Measurements from ENCODE around the gene CCBE1.

The CCBE1 gene

GRCh38 chr18:59387687-59388565, 309.3 kb downstream of the CCBE1 start:
- H3K27ac ChIP-seq: peak overlapping the region in 7 of 11 experiments; percentile 6 to 70 (median 44); a peak in 9 of 22 replicates

DNA sequence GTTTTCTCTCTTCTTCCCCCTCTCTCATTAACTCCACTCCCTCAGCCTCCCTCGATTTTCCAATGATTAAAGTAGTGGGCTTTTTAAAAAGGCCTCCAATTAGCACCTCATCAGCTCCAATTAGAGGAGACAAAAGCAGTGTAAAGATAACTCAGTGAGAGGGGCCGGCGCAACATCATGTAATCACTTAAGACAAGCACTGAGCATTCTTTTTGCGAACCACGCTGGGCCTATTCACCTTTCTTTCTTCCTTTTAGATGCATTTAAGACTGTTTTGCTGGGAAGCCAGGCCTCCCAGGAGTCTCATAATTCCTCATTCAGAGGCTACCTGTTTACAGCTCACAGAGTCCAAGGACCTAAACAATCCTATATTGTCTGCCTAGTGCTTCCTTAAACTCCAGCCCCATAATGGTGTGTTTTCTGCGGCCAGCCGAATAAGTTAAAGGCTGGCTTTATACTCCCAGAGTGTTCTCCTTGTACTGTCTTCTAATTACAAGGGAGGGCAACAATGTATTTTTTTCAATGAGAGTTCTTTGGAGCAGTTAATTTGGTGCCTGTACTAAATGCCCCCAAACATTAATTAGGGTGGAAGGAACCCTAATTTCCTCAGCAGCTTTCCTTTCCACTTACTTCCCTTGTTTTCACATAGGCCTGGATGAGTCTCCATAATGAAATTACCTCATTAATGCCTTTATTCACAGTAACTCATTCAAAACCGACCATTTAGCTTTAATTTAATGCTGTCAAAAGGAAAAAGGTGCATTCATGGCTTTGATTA, 310.1 kb downstream of the CCBE1 start:
- H3K27me3 ChIP-seq: no peaks in the 10 kb centered on the region
- H3K4me1 ChIP-seq: peaks cover 8 to 28% (median 19%) of the 10 kb centered on the region in 10 experiments; a peak in 19 of 20 replicates
- H3K9ac ChIP-seq: no peak overlapping the region

More at GRCh38 chr18:59387687-59388565, 309.3 kb downstream of the CCBE1 start:
- no peaks in the 10 kb centered on the region for H3K36me3 ChIP-seq
- peaks cover 8 to 28% (median 19%) of the 10 kb centered on the region in 10 experiments; a peak in 19 of 20 replicates for H3K4me1 ChIP-seq
- no peaks in the 10 kb centered on the region for H3K9me3 ChIP-seq (replicated peaks in 1 of 11)
- TF ChIP-seq Cebpa-rat (IDR thresholded peaks at IDR 0.05): no peak
- H4K20me1 ChIP-seq: no peaks in the 10 kb centered on the region
- H3K9ac ChIP-seq: no peak overlapping the region
- no peak overlapping the region for H3K4me3 ChIP-seq
- peak overlapping the region in 9 of 11 experiments; percentile 23 to 66 (median 43); a peak in 17 of 22 replicates for H3K4me2 ChIP-seq
- no peaks in the 10 kb centered on the region for H3K27me3 ChIP-seq

GRCh38 chr18:59385191-59385590, 312.0 kb downstream of the CCBE1 start:
- no peaks in the 10 kb centered on the region for H3K27me3 ChIP-seq
- H3K27ac ChIP-seq: no peak overlapping the region
- H3K9me3 ChIP-seq (replicated peaks in 1 of 11): no peaks in the 10 kb centered on the region
- H3K4me1 ChIP-seq: peaks cover 8 to 25% (median 19%) of the 10 kb centered on the region in 10 experiments; a peak in 19 of 20 replicates
- no peaks in the 10 kb centered on the region for H4K20me1 ChIP-seq
- no peak overlapping the region for H3K4me3 ChIP-seq
- no peak overlapping the region for H3K4me2 ChIP-seq
- H3K9ac ChIP-seq: no peak overlapping the region
- no peaks in the 10 kb centered on the region for H3K36me3 ChIP-seq
- no peak for TF ChIP-seq Cebpa-rat (IDR thresholded peaks at IDR 0.05)

More for the DNA sequence above, 310.1 kb downstream of the CCBE1 start:
- no peaks in the 10 kb centered on the region for H3K9me3 ChIP-seq (replicated peaks in 1 of 11)
- H3K4me3 ChIP-seq: no peak overlapping the region
- H3K27ac ChIP-seq: peak overlapping the region in 1 of 11 experiments; percentile 44; a peak in 1 of 22 replicates
- no peak for TF ChIP-seq Cebpa-rat (IDR thresholded peaks at IDR 0.05)
- peak overlapping the region in 3 of 11 experiments; percentile 32 to 52 (median 34); a peak in 3 of 22 replicates for H3K4me2 ChIP-seq
- H3K36me3 ChIP-seq: no peaks in the 10 kb centered on the region
- H4K20me1 ChIP-seq: no peaks in the 10 kb centered on the region

DNA sequence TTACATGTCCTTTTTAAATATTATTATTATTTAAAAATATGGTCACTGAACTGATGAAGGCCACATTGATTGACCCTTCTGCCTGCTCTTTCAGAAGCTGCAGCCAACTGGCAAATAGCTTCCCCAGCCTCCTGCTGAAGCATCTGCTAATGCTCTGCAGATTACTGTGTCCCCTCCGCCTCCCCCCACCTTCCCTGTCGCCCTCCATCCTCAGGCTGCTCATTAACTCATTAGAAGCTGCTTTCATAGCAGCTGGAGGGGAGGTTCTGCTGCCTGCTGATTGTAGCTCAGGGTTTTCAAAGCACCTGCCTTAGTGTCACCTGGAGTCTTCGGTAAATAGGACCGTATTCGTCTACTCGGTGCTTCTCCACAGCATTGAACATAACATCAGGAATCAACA, 313.4 kb downstream of the CCBE1 start:
- H3K9ac ChIP-seq: no peak overlapping the region
- no peaks in the 10 kb centered on the region for H4K20me1 ChIP-seq
- no peaks in the 10 kb centered on the region for H3K27me3 ChIP-seq
- H3K9me3 ChIP-seq (replicated peaks in 1 of 11): no peaks in the 10 kb centered on the region
- H3K4me2 ChIP-seq: no peak overlapping the region
- no peaks in the 10 kb centered on the region for H3K36me3 ChIP-seq
- no peak overlapping the region for H3K27ac ChIP-seq
- TF ChIP-seq Cebpa-rat (IDR thresholded peaks at IDR 0.05): no peak
- H3K4me1 ChIP-seq: peaks cover 0 to 15% (median 13%) of the 10 kb centered on the region in 10 experiments; a peak in 17 of 20 replicates
- H3K4me3 ChIP-seq: no peak overlapping the region

DNA sequence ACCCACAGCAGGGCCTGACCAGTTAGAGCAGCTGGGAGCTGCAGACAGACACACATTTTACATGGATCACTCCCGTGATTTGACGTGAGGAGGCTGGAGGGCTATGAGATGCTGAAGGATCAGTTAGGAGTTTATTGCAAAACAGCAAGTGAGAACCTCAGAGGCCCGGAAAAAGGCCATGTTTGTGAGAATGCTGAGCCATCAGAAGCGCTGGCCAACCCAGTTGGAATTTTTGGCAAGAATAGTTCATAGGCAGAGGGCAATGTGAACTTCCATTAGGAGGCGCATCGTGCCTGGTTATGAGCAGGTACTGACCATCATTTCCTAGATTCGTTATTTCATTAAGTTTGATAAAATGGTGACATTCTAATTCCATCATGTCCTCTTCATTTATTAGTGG, 314.8 kb downstream of the CCBE1 start:
- Histone ChIP-seq H3K9me3 (replicated peaks in 1 of 11) (no peaks in the 10 kb centered on the region), H3K27me3 (no peaks in the 10 kb centered on the region), H3K9ac (no peak overlapping the region), H3K36me3 (no peaks in the 10 kb centered on the region), H4K20me1 (no peaks in the 10 kb centered on the region), H3K4me3 (no peak overlapping the region), H3K27ac (no peak overlapping the region), H3K4me1 (peaks cover 0 to 6% (median 5%) of the 10 kb centered on the region in 10 experiments; a peak in 15 of 20 replicates), H3K4me2 (no peak overlapping the region)
- no peak for TF ChIP-seq Cebpa-rat (IDR thresholded peaks at IDR 0.05)

- no peaks in the 10 kb centered on the region for H3K36me3 ChIP-seq
- H3K9ac ChIP-seq: no peak overlapping the region
- H3K27ac ChIP-seq: no peak overlapping the region
- H3K4me3 ChIP-seq: no peak overlapping the region
- H3K9me3 ChIP-seq (replicated peaks in 1 of 11): no peaks in the 10 kb centered on the region
- no peaks in the 10 kb centered on the region for H4K20me1 ChIP-seq
- no peaks in the 10 kb centered on the region for H3K27me3 ChIP-seq
- no peak for TF ChIP-seq Cebpa-rat (IDR thresholded peaks at IDR 0.05)
- peaks cover 3 to 11% (median 9%) of the 10 kb centered on the region in 10 experiments; a peak in 17 of 20 replicates for H3K4me1 ChIP-seq
- no peak overlapping the region for H3K4me2 ChIP-seq
Observed at GRCh38 chr18:59381949-59382348, 315.3 kb downstream of the CCBE1 start.
